GM23338 (cell line): ENCODE measurements around the gene CHIA. TPM values are rescaled to one million over a fixed set of nuclear protein-coding genes. Genes with fewer than 3 reads are reported as not detected.

Experiments
- ATAC-seq: fragments of 200-7000 bp; cut with Tn5 transposase; 3 replicates; pipeline ENCODE4 v1.9.1; 2020
- DNase-seq: peaks from one replicate; pipeline ENCODE4 v3.0.0-alpha.2; 2015; ENCODE audit warnings: low spot score
- H2AFZ ChIP-seq: fragments of 200-600 bp; sonication (generic); 2 replicates; pipeline ENCODE4 v1.8.0; 2016; ENCODE audit warnings: antibody characterized with exemption, mild to moderate bottlenecking, moderate library complexity
- H3F3A ChIP-seq: fragments of 200-600 bp; sonication (generic); replicated peaks from 2 replicates; pipeline ENCODE4 v1.8.0; 2017; ENCODE audit warnings: antibody characterized with exemption, mixed run types, low read depth
- H3K27ac ChIP-seq: fragments of 200-600 bp; sonication (generic); 2 replicates; pipeline ENCODE4 v1.6.1; 2016; ENCODE audit warnings: low read depth
- H3K27me3 ChIP-seq: fragments of 200-600 bp; sonication (generic); 2 replicates; pipeline ENCODE4 v1.8.0; 2016; ENCODE audit warnings: mild to moderate bottlenecking, mixed run types, moderate library complexity; ENCODE audit not compliant: insufficient read depth
- H3K36me3 ChIP-seq: fragments of 200-600 bp; sonication (generic); 2 replicates; pipeline ENCODE4 v1.8.0; 2016; ENCODE audit warnings: mild to moderate bottlenecking; ENCODE audit not compliant: insufficient read depth
- H3K4me1 ChIP-seq: fragments of 200-600 bp; sonication (generic); 2 replicates; pipeline ENCODE4 v1.8.0; 2016; ENCODE audit warnings: mild to moderate bottlenecking, moderate library complexity; ENCODE audit not compliant: insufficient read depth
- H3K4me2 ChIP-seq: fragments of 200-600 bp; sonication (generic); 2 replicates; pipeline ENCODE4 v1.7.1; 2017; ENCODE audit warnings: mixed run types
- H3K4me3 ChIP-seq: fragments of 200-600 bp; sonication (generic); 2 replicates; pipeline ENCODE4 v1.6.1; 2016; ENCODE audit warnings: mixed run types
- H3K79me2 ChIP-seq: fragments of 200-600 bp; sonication (generic); replicated peaks from 2 replicates; pipeline ENCODE4 v1.8.0; 2017; ENCODE audit warnings: mild to moderate bottlenecking; ENCODE audit not compliant: insufficient read depth
- H3K9me2 ChIP-seq: fragments of 200-600 bp; sonication (generic); 2 replicates; pipeline ENCODE4 v1.8.0; 2017; ENCODE audit not compliant: insufficient read depth
- H4K20me1 ChIP-seq: fragments of 200-600 bp; sonication (generic); replicated peaks from 2 replicates; pipeline ENCODE4 v1.8.0; 2017; ENCODE audit warnings: mild to moderate bottlenecking; ENCODE audit not compliant: insufficient read depth
- H3K27ac Mint-ChIP-seq: 2 replicates; pipeline ENCODE4 v1.8.0; 2020; ENCODE audit warnings: inconsistent platforms, mild to moderate bottlenecking, moderate library complexity, mixed read lengths
- H3K27me3 Mint-ChIP-seq: 3 replicates; pipeline ENCODE4 v1.8.0; 2022; ENCODE audit warnings: low read depth, mild to moderate bottlenecking, moderate library complexity, mixed read lengths, inconsistent platforms; ENCODE audit not compliant: insufficient read depth, poor library complexity
- H3K36me3 Mint-ChIP-seq: 3 replicates; pipeline ENCODE4 v1.8.0; 2021; ENCODE audit warnings: low read depth, mild to moderate bottlenecking, inconsistent platforms, moderate library complexity, mixed read lengths
- H3K4me1 Mint-ChIP-seq: 3 replicates; pipeline ENCODE4 v1.8.0; 2020; ENCODE audit warnings: mild to moderate bottlenecking, inconsistent platforms, mixed read lengths
- H3K4me3 Mint-ChIP-seq: 3 replicates; pipeline ENCODE4 v1.8.0; 2021; ENCODE audit warnings: moderate library complexity, mild to moderate bottlenecking, inconsistent platforms, mixed read lengths
- H3K9me3 Mint-ChIP-seq: 3 replicates; pipeline ENCODE4 v1.8.0; 2020; ENCODE audit warnings: moderate library complexity, mild to moderate bottlenecking, inconsistent platforms, mixed read lengths
- CREB1 ChIP-seq: fragments of 250-450 bp; sonication (Bioruptor Pico); IDR thresholded peaks from 2 replicates; pipeline ENCODE4 v1.5.0; 2020; ENCODE audit warnings: low read depth, mild to moderate bottlenecking, moderate library complexity
- EZH2 ChIP-seq: fragments of 200-600 bp; sonication (generic); IDR thresholded peaks from one replicate; pipeline ENCODE4 v1.8.0; 2017; ENCODE audit warnings: antibody characterized with exemption, mild to moderate bottlenecking, low read depth; ENCODE audit not compliant: unreplicated experiment
- EZH2phosphoT487 ChIP-seq: fragments of 200-600 bp; sonication (generic); IDR thresholded peaks from one replicate; pipeline ENCODE4 v1.8.1; 2018; ENCODE audit warnings: antibody characterized with exemption; ENCODE audit not compliant: unreplicated experiment
- JUNB ChIP-seq: IDR thresholded peaks from one replicate; pipeline ENCODE4 v1.6.1; 2016; ENCODE audit warnings: antibody characterized with exemption; ENCODE audit not compliant: unreplicated experiment
- NANOG ChIP-seq: IDR thresholded peaks from 2 replicates; pipeline ENCODE4 v1.6.1; 2016; ENCODE audit warnings: antibody characterized with exemption, borderline replicate concordance
- POLR2AphosphoS5 ChIP-seq: IDR thresholded peaks from 2 replicates; pipeline ENCODE4 v1.6.1; 2016; ENCODE audit warnings: antibody characterized with exemption, low read depth
- STAT1 ChIP-seq: IDR thresholded peaks from one replicate; pipeline ENCODE4 v1.6.1; 2016; ENCODE audit warnings: antibody characterized with exemption; ENCODE audit not compliant: unreplicated experiment
- ZNF114 ChIP-seq: fragments of 250-450 bp; sonication (Bioruptor Pico); IDR thresholded peaks from 2 replicates; pipeline ENCODE4 v1.5.0; 2020; ENCODE audit warnings: mild to moderate bottlenecking, moderate library complexity
- ZNF331 ChIP-seq: fragments of 250-450 bp; sonication (Bioruptor Pico); IDR thresholded peaks from 2 replicates; pipeline ENCODE4 v1.5.0; 2020; ENCODE audit warnings: low read depth, mild to moderate bottlenecking, moderate library complexity
- polyA plus RNA-seq: library from polyadenylated mRNA; unstranded; fragments of >200 nt; fragmentation: Nextera tagmentation; extraction: Ambion mirVana; gene quantifications from 2 replicates; pipeline ENCODE4 v1.2.1, GENCODE V29; 2016
- total RNA-seq: library from RNA; depleted of rRNA; stranded (reverse); fragments of >200 nt; shearing (Covaris generic); gene quantifications from 2 replicates; pipeline ENCODE4 v1.2.3, GENCODE V29; 2014
- TF ChIP-seq, protein P1 (sequence below), 2 experiments: fragments of 200-600 bp in 1 of 2; sonication (generic) in 1 of 2; conservative IDR thresholded peaks; 2 replicates each; pipeline versions ENCODE4 v1.5.1 to v1.6.1; 2016 to 2017; ENCODE audit warnings: antibody characterized with exemption in 2 of 2, low read depth in 2 of 2, mild to moderate bottlenecking in 2 of 2, moderate library complexity in 1 of 2
- TF ChIP-seq, protein P2 (sequence below): IDR thresholded peaks from one replicate; pipeline ENCODE4 v1.6.1; 2018; ENCODE audit warnings: antibody characterized with exemption; ENCODE audit not compliant: unreplicated experiment
- TF ChIP-seq, protein P3 (sequence below): fragments of 250-450 bp; sonication (Bioruptor Pico); IDR thresholded peaks from 2 replicates; pipeline ENCODE4 v1.5.0; 2020; ENCODE audit warnings: mild to moderate bottlenecking, moderate library complexity
- TF ChIP-seq, protein P4 (sequence below): IDR thresholded peaks from 2 replicates; pipeline ENCODE4 v1.6.1; 2016; ENCODE audit warnings: antibody characterized with exemption

Gene CHIA
- total and polyA plus RNA-seq, 2 experiments from 2014 or later, result not detected

DNA sequence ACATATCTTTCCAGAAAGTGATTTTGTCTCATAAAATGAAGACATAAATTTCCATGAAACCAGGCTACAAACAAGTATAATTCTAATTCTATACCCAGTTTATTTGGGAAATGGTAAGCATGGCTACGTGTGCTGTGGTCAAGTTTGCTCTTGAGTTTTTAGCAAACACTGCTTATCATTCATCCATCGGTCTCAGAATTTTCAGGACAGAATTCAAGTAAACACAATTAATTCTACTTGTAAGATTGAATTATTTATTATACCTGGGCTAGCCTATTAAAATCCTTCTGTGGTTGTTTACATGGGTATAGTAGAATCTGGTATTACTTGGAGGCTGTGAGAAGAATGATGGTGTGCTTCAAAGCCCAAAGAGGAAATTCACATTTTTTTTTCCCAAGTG lies 68.3 kb downstream of the CHIA start:
- Histone ChIP-seq H3K9me2 (peaks cover 11% of the 10 kb centered on the region; the same call in 1 of the 2 replicates), H3K4me2 (no peak overlapping the region), H3K36me3 (no peaks in the 10 kb centered on the region), H3K79me2 (no peaks in the 10 kb centered on the region), H2AFZ (no peak overlapping the region), H3K4me3 (no peak overlapping the region), H3K27ac (no peak overlapping the region), H3K27me3 (no peaks in the 10 kb centered on the region), H3F3A (no peaks in the 10 kb centered on the region), H4K20me1 (no peaks in the 10 kb centered on the region), H3K4me1 (peaks cover 18% of the 10 kb centered on the region; the same call in 1 of the 2 replicates)
- no peak for DNase-seq
- Mint-ChIP-seq H3K4me3 (no peak overlapping the region), H3K27me3 (no peaks in the 10 kb centered on the region), H3K4me1 (peaks cover 22% of the 10 kb centered on the region), H3K36me3 (no peaks in the 10 kb centered on the region), H3K27ac (no peak overlapping the region), H3K9me3 (no peaks in the 10 kb centered on the region)
- ATAC-seq, result no peak
- TF ChIP-seq EZH2phosphoT487 (no peak), ZNF331 (no peak), STAT1 (no peak), ZNF114 (CRISPR knock-in tag) (no peak), JUNB (no peak), NANOG (no peak), CREB1 (CRISPR knock-in tag) (no peak), POLR2AphosphoS5 (no peak), EZH2 (no peak)
- TF ChIP-seq, protein P1, sequence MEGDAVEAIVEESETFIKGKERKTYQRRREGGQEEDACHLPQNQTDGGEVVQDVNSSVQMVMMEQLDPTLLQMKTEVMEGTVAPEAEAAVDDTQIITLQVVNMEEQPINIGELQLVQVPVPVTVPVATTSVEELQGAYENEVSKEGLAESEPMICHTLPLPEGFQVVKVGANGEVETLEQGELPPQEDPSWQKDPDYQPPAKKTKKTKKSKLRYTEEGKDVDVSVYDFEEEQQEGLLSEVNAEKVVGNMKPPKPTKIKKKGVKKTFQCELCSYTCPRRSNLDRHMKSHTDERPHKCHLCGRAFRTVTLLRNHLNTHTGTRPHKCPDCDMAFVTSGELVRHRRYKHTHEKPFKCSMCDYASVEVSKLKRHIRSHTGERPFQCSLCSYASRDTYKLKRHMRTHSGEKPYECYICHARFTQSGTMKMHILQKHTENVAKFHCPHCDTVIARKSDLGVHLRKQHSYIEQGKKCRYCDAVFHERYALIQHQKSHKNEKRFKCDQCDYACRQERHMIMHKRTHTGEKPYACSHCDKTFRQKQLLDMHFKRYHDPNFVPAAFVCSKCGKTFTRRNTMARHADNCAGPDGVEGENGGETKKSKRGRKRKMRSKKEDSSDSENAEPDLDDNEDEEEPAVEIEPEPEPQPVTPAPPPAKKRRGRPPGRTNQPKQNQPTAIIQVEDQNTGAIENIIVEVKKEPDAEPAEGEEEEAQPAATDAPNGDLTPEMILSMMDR (conservative IDR thresholded peaks at IDR 0.05; ENCODE audit: low read depth in 2 of 2), result no peak
- TF ChIP-seq, protein P2, sequence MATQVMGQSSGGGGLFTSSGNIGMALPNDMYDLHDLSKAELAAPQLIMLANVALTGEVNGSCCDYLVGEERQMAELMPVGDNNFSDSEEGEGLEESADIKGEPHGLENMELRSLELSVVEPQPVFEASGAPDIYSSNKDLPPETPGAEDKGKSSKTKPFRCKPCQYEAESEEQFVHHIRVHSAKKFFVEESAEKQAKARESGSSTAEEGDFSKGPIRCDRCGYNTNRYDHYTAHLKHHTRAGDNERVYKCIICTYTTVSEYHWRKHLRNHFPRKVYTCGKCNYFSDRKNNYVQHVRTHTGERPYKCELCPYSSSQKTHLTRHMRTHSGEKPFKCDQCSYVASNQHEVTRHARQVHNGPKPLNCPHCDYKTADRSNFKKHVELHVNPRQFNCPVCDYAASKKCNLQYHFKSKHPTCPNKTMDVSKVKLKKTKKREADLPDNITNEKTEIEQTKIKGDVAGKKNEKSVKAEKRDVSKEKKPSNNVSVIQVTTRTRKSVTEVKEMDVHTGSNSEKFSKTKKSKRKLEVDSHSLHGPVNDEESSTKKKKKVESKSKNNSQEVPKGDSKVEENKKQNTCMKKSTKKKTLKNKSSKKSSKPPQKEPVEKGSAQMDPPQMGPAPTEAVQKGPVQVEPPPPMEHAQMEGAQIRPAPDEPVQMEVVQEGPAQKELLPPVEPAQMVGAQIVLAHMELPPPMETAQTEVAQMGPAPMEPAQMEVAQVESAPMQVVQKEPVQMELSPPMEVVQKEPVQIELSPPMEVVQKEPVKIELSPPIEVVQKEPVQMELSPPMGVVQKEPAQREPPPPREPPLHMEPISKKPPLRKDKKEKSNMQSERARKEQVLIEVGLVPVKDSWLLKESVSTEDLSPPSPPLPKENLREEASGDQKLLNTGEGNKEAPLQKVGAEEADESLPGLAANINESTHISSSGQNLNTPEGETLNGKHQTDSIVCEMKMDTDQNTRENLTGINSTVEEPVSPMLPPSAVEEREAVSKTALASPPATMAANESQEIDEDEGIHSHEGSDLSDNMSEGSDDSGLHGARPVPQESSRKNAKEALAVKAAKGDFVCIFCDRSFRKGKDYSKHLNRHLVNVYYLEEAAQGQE, result no peak
- TF ChIP-seq, protein P3, sequence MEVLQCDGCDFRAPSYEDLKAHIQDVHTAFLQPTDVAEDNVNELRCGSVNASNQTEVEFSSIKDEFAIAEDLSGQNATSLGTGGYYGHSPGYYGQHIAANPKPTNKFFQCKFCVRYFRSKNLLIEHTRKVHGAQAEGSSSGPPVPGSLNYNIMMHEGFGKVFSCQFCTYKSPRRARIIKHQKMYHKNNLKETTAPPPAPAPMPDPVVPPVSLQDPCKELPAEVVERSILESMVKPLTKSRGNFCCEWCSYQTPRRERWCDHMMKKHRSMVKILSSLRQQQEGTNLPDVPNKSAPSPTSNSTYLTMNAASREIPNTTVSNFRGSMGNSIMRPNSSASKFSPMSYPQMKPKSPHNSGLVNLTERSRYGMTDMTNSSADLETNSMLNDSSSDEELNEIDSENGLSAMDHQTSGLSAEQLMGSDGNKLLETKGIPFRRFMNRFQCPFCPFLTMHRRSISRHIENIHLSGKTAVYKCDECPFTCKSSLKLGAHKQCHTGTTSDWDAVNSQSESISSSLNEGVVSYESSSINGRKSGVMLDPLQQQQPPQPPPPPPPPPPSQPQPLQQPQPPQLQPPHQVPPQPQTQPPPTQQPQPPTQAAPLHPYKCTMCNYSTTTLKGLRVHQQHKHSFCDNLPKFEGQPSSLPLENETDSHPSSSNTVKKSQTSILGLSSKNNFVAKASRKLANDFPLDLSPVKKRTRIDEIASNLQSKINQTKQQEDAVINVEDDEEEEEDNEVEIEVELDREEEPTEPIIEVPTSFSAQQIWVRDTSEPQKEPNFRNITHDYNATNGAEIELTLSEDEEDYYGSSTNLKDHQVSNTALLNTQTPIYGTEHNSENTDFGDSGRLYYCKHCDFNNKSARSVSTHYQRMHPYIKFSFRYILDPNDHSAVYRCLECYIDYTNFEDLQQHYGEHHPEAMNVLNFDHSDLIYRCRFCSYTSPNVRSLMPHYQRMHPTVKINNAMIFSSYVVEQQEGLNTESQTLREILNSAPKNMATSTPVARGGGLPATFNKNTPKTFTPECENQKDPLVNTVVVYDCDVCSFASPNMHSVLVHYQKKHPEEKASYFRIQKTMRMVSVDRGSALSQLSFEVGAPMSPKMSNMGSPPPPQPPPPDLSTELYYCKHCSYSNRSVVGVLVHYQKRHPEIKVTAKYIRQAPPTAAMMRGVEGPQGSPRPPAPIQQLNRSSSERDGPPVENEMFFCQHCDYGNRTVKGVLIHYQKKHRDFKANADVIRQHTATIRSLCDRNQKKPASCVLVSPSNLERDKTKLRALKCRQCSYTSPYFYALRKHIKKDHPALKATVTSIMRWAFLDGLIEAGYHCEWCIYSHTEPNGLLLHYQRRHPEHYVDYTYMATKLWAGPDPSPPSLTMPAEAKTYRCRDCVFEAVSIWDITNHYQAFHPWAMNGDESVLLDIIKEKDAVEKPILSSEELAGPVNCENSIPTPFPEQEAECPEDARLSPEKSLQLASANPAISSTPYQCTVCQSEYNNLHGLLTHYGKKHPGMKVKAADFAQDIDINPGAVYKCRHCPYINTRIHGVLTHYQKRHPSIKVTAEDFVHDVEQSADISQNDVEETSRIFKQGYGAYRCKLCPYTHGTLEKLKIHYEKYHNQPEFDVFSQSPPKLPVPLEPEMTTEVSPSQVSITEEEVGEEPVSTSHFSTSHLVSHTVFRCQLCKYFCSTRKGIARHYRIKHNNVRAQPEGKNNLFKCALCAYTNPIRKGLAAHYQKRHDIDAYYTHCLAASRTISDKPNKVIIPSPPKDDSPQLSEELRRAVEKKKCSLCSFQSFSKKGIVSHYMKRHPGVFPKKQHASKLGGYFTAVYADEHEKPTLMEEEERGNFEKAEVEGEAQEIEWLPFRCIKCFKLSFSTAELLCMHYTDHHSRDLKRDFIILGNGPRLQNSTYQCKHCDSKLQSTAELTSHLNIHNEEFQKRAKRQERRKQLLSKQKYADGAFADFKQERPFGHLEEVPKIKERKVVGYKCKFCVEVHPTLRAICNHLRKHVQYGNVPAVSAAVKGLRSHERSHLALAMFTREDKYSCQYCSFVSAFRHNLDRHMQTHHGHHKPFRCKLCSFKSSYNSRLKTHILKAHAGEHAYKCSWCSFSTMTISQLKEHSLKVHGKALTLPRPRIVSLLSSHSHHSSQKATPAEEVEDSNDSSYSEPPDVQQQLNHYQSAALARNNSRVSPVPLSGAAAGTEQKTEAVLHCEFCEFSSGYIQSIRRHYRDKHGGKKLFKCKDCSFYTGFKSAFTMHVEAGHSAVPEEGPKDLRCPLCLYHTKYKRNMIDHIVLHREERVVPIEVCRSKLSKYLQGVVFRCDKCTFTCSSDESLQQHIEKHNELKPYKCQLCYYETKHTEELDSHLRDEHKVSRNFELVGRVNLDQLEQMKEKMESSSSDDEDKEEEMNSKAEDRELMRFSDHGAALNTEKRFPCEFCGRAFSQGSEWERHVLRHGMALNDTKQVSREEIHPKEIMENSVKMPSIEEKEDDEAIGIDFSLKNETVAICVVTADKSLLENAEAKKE, result no peak
- TF ChIP-seq, protein P4, sequence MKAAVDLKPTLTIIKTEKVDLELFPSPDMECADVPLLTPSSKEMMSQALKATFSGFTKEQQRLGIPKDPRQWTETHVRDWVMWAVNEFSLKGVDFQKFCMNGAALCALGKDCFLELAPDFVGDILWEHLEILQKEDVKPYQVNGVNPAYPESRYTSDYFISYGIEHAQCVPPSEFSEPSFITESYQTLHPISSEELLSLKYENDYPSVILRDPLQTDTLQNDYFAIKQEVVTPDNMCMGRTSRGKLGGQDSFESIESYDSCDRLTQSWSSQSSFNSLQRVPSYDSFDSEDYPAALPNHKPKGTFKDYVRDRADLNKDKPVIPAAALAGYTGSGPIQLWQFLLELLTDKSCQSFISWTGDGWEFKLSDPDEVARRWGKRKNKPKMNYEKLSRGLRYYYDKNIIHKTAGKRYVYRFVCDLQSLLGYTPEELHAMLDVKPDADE, result no peak
